ENCODE data around the gene CYP2A13.
"Not testable (repeated sequence)": the region's sequence is repeated elsewhere in the genome, so short reads cannot be mapped to it uniquely, and the experiment has no call there.

The CYP2A13 gene

DNA sequence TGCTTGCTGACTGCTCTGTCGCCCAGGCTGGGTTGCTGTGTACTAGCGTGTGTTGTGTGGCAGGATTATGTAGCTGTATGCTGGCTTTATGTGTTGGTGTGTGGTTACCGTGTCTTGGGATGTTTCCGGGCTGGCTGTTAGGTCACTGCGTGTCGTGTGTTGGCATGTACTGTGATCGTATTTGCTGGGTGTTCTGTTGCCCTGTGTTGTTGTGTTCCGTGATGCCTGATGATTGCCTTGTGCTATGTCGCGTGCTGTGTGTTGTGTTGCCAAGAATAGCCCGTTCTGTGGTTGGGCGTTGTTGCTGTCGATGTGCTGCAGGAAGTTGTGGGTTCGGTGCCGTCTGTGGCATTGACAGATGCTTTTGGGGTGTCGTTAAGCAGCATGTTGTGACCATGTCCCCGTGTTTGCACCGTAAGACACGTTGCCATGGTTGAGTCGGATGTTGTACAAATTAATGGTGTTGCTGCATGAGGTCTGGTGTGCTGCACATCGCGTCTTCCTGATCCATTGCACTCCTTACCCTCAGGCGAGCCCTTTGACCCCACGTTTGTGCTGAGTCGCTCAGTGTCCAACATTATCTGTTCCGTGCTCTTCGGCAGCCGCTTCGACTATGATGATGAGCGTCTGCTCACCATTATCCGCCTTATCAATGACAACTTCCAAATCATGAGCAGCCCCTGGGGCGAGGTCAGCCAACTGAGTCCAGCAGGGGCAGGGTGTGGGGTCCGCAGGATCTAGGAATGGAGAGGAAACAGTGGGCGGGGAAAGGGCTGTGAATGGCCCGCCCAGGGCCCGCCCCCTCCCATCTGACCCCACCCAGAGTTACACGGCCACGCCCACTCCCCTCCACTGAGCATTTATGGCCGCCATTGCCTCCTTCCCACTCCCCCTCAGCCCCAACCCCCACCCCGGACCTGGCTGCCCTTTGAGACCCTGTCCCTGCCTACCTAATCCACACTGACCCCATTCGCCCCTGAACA is 33.0 kb downstream of the CYP2A13 start:
- not testable (repeated sequence) for DNase-seq (ENCODE audit: low read depth)

DNA sequence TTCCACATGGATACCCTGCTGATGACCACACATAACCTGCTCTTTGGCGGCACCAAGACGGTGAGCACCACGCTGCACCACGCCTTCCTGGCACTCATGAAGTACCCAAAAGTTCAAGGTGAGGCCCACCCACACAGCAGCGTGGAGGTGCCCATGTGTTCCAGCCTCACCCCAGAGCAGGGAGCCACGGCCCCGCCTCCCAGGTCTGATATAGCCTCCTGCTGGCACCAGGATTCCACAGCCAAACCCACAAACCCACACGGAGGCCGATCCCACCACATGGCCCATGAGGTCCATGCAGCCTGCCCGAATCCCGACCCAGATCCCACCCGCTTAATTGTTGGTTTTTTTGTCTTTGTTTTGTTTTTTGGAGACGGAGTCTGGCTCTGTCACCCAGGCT is 34.6 kb downstream of the CYP2A13 start:
- DNase-seq (ENCODE audit: low read depth) = not testable (repeated sequence)

DNA sequence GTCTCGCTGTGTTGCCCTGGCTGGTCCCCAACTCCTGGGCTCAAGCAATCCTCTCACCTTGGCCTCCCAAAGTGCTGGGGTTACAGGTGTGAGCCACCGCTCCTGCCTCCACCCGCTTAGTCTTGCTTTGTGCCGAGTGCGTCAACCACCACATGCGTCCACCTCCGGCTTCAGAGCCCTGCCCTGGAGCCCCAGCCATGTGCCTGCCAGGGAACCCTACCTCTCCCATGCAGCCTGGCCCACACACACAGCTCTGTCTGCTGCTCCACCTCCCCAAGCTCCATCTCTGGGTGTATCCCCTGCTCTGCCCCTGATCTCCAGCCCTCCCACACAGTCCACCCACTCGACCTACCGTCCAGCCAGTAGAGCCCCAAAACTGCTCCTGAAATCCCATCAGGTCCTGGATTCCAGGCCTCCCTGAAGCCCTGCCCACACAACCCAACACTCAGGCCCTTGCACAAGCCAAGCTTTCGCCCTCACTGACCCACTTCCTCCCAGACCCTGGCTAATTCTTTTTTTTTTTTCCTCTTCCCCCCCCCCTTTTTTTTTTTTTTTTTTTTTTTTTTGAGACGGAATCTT is 35.6 kb downstream of the CYP2A13 start:
- no peak for DNase-seq (ENCODE audit: low read depth)

DNA sequence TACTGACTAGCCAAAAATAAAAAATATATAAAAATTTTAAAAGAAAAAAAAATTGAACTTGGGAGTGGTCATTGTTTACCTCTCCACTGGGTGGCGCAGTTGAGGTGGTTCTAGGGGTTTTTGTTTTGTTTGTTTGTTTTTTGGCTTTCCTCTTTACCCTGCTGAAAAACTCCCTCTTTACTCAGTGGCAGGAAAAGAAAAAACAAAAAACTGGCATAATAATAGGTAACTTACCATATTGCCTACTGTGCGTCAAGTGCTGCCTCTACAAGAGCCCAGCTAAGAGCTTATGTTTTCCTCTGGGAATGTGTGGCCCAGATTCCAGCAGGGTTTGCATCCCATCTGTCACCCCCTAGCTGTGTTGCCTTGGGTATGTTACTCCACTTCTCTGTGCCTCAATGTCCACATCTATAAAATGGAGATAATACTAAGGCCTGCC is 38.5 kb downstream of the CYP2A13 start:
- DNase-seq (ENCODE audit: low read depth) = not testable (repeated sequence)

DNA sequence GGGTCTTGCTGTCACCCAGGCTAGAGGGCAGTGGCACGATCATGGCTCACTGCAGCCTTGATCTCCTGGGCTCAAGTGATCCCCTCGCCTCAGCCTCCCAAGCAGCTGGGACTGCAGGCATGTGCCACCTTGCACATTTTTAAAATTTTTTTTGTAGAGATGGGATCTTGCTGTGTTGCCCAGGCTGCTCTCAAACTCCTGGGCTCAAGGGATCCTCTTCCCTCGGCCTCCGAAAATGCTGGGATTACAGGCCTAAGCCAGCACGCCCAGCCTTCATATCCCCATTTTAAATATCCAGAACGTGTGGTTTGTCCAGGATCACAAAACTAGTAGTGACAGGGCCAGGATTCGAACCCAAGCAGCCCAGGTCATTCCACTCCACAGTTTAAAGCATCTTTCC is 39.1 kb downstream of the CYP2A13 start:
- DNase-seq (ENCODE audit: low read depth) = not testable (repeated sequence)

DNA sequence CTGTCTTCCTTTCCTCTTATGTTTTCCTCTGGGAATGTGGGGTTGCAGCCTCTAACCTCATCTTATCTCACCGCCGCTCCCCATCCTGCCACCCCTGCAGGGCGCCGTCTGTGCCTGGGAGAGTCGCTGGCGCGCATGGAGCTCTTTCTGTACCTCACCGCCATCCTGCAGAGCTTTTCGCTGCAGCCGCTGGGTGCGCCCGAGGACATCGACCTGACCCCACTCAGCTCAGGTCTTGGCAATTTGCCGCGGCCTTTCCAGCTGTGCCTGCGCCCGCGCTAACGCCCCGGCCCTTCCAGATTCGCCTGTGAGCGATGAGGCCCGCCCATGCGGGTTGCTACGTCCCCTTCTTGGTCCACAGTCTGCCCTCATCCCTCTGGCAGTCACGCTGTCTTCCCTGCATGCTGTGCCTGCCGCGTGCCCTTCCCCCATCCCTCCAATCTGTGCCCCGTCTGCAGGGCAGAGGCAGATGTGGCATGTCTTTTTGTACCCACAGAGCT is 39.6 kb downstream of the CYP2A13 start:
- peak; percentile 61 for DNase-seq (ENCODE audit: low read depth)

DNA sequence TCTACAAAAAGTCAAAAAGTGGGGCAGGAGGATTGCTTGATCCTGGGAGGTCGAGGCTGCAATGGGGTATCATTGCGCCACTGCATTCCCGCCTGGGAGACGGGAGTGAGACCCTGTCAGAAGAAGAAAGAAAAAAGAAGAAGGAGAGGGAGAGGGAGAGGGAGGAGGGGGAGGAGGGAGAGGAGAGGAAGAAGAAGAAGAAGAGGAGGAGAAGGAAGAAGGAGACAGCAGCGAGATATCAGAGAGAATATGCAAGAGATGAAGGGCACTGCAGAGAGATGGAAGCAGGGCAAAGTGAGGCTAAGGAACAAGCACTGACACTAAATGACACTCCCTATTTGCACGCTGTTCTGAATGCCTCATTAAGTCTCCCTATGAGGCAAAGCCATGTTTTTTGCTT is 40.4 kb downstream of the CYP2A13 start:
- DNase-seq (ENCODE audit: low read depth) = no peak

DNA sequence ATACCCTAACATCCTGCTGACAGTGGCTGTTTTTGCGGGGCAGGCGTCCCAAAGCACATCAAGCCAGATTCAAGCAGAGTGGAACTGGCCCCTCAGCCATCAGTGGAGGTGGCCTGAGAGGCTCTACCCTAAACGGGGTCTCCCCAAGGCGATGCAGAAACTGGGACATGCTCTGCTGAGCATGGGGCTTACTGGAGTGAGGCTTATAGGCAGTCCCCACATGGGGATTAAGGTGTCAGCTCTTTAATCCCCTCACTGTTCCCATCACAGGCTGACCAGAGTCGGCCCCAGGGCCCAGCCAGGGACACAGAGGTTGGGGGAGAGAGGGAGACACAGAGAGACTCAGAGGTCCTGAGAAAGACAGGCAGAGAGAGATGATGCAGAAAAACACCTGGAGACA is 42.9 kb downstream of the CYP2A13 start:
- no peak for DNase-seq (ENCODE audit: low read depth)

DNA sequence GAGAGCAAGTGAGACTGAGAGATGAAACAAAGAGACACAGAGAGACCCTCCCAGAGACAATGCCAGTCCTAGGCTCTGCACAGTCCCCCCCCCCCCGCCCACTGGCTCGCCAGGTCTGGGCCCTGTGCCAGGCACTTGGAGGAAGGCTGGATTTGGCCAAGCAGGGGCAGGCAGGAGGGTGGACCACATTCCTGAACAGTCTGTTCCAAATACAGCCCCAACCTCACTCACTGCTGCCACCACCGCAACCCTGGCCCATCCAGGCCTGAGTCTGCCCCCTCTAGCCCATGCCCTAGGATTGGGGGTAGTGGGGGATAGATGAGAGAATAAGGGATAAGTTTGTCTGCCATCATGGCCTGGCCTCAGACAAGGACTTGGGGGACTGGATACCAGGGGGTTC is 45.0 kb downstream of the CYP2A13 start:
- DNase-seq (ENCODE audit: low read depth) = no peak

DNA sequence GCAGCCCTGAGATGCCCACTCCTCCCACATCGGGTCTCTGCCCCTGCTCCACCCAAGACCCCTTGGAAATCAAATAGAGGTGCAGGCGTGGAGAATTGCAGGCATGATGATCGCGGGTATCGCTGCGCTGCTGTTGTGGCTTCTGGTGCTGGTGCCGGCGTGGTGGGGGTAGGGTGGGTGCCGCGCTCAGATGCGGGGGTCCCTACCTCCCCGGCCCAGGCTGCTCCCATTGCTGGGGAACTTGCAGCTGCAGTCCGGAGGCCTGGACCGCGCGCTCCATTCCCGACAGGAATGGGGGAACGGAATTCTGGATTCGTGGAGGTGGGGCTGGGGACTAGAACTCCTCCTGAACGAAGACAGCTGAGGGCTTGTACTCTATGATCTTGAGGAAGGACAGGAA is 46.4 kb downstream of the CYP2A13 start:
- no peak for DNase-seq (ENCODE audit: low read depth)

DNA sequence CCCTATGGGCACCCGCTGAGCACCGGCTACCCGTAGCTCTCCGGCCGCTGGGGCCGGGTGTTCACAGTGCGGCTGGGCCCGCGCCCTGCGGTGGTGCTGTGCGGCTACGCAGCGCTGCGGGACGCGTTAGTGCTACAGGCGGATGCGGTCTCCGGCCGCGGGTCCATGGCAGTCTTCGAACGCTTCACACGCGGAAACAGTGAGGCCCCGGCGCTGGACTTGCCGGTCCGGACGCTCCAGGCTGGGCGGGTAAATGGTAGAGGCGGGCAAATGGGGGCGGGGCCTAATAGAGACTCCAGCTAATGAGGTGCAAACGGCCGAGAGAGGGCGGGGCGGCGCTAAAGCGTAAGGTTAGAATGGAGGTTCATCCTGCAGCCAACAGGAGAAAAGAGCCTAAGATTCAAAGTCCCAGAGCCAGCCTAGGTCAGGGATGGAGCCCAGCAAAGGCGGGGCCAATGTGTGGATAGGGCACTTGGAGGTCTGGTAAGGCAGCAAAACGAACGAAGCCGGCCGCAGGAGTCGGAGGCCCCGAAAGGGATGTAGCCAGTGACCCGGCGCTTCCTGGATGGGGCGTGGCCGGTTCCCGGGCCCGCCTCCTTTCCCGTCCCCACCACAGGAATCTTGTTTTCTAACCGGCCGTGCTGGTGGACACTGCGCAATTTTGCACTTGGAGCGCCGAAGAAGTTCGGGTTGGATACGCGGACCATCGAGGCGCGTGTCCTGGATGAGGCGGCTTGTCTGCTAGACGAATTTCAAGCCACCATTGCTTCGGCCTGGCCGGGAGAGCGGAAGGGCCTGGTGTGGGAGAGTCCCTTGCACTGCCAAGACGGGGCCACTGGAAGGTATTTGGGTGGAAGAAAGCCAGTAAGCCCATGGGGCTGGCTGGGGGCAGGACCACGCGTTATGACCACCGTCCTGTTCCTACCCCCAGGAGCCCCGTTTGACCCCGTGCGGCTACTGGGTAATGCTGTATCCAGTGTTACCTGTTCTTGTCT is 47.4 kb downstream of the CYP2A13 start:
- DNase-seq (ENCODE audit: low read depth) = not testable (repeated sequence)

DNA sequence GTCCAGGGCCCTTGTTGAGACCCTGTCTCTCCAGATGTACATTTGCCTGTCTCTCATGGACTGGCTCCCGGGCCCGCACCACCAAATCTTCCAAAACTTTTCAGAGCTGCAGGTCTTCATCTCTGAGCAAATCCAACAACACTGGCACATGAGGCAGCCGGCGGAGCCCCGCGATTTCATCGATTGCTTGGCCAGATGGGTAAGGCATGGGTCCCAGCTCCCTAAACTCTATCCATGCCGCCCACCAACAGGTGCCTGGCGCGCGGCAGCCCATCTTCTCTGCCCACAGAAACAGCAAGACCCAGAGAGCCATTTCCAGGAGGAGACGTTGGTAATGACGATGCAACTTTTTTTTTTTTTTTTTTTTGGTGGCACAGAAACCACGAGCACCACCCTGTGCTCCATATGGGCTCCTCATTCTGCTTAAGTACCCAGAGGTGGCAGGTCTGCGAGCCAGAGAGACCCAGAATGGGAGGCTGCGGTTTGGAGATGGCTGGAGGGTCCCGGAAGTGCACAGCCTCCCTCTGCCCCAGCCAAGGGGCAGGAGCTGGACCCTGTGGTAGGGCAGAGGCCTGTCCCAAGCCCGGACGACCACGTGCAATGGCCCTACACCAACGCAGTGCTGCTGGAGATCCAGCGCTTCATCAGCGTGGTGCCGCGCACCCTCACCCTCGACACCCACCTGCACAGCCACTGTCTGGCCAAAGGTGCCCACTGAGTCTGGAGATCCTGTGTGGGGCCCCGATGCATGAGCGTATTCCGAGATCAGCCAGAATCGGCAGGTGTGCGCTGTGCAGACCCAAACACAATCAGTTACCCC is 48.6 kb downstream of the CYP2A13 start:
- no peak for DNase-seq (ENCODE audit: low read depth)

DNA sequence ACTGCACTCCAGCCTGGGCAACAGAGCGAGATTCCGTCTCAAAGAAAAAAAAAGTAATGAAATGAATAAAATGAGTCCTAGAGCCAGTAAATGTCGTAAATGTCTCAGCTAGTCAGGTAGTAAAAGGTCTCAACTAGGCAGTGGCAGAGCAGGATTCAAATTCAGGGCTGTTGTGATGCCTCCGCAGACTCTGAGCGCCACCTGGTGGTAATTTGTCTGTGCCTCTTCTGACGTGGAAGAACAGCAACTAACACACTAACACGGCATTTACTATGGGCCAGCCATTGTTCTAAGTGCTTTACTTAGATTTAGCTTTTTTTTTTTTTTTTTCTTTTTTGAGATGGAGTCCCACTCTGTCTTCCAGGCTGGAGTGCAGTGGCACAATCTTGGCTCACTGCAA is 56.2 kb downstream of the CYP2A13 start:
- DNase-seq (ENCODE audit: low read depth) = peak; percentile 80
